AG04449 (cell line): Measurements from ENCODE around the gene DIAPH3.
"Not testable (repeated sequence)": the region's sequence is repeated elsewhere in the genome, so short reads cannot be mapped to it uniquely, and the experiment has no call there.

ENCODE experiments used
- CTCF ChIA-PET: fragments of 350-600 bp; formaldehyde crosslinking; extraction: SDS; loops from one replicate; lab custom pipeline; 2021; ENCODE audit warnings: antibody characterized with exemption; lab: Yijun Ruan, JAX
- POLR2A ChIA-PET: fragments of 400-600, 350-600 bp; formaldehyde crosslinking; extraction: SDS; loops from one replicate; lab custom pipeline; 2020; ENCODE audit warnings: antibody characterized with exemption, inconsistent platforms; lab: Yijun Ruan, JAX
- DNase-seq: peaks from one replicate; pipeline ENCODE4 v3.0.0-alpha.2; 2010; ENCODE audit warnings: low read depth, low spot score
- H3K4me3 ChIP-seq: 2 replicates; pipeline ENCODE4 v1.5.1; 2011; ENCODE audit warnings: low read depth, mild to moderate bottlenecking, control low read depth, low read length
- TF ChIP-seq, protein P1 (sequence below): IDR thresholded peaks from one replicate; pipeline ENCODE4 v1.5.1; 2011; ENCODE audit warnings: mild to moderate bottlenecking, moderate library complexity, low read length, control low read depth, inconsistent platforms; ENCODE audit not compliant: insufficient read depth; ENCODE audit errors: missing control alignments

Gene DIAPH3

DNA sequence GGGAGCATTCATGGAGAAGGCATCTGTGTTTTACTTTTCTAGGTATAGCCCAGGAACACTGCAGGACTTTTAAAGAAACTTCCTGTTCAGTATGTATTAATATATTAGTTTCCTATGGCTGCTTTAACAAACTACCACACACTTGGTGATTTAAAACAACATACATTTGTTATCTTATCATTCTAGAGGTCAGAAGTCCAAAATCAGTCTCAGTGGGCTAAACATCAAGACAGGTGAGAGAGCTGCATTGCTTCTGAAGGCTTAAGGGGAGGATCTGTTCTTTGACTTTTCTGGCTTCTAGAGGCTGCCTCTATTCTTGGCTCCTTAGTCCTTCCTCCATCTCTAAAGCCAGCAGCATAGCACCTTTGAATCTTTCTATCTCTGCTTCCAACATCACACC, 37.6 kb upstream of the DIAPH3 start:
- POLR2A ChIA-PET: no interaction called here
- TF ChIP-seq, protein P1, sequence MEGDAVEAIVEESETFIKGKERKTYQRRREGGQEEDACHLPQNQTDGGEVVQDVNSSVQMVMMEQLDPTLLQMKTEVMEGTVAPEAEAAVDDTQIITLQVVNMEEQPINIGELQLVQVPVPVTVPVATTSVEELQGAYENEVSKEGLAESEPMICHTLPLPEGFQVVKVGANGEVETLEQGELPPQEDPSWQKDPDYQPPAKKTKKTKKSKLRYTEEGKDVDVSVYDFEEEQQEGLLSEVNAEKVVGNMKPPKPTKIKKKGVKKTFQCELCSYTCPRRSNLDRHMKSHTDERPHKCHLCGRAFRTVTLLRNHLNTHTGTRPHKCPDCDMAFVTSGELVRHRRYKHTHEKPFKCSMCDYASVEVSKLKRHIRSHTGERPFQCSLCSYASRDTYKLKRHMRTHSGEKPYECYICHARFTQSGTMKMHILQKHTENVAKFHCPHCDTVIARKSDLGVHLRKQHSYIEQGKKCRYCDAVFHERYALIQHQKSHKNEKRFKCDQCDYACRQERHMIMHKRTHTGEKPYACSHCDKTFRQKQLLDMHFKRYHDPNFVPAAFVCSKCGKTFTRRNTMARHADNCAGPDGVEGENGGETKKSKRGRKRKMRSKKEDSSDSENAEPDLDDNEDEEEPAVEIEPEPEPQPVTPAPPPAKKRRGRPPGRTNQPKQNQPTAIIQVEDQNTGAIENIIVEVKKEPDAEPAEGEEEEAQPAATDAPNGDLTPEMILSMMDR: no peak
- no peak for DNase-seq
- H3K4me3 ChIP-seq: no peak overlapping the region
- CTCF ChIA-PET: no interaction called here

DNA sequence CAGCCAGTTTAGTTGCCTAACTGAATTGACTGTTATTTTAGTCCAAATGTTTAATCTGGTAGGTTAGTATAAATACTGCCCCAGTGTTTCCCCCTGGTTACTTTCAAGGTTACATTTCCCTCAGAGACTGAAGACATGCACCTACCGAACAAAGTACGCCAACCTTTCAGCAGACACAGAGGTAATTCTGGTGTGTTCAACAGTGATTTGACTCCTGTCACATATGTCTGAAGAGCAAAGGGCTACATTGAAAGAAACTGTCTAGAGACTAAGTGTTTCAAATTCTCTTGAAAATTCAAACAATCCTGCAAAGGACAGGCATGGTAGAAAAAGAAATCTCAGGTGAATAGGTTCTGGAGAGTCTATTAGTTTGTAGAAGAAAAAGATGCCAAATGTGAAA, 32.2 kb upstream of the DIAPH3 start:
- not testable (repeated sequence) for DNase-seq

DNA sequence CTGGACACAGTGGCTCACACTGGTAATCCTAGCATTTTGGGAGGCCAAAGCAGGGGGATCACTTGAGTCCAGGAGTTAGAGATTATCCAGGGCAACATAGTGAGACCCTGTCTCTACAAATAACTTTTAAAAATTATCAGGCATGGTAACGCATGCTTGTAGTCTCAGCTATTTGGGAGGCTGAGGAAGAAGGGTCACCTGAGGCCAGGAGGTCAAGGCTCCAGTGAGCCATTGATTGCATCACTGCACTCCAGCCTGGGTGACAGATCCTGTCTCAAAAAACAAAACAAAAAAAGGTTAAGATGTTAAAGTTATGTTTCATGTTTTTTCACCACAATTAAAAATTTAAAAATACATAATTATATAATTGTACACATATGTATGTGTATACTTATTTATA, 19.2 kb upstream of the DIAPH3 start:
- TF ChIP-seq, protein P1: no peak
- POLR2A ChIA-PET: no interaction called here
- H3K4me3 ChIP-seq: no peak overlapping the region
- no peak for DNase-seq
- CTCF ChIA-PET: no interaction called here

More for the DNA sequence above, 32.2 kb upstream of the DIAPH3 start:
- H3K4me3 ChIP-seq, POLR2A ChIA-PET, CTCF ChIA-PET: not testable (repeated sequence)

DNA sequence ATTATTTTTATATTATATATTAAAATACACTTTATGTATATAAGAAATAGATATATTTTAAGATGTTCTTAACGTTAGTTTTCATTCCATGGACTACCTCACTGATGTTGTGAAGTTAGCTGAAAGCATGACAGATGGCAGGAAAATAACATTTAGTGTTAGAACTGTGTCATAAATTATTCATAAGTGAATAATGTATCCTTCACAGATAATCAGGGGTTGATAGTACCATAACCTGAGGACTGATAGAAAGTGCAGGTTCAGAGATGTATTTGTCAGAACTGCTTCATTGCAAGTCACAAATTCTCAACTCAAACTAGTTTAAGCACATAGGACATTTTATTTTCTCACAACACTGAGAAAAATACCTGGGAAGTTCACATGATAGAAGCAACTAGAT, 14.6 kb upstream of the DIAPH3 start:
- no peak for DNase-seq
- TF ChIP-seq, protein P1: no peak
- H3K4me3 ChIP-seq: no peak overlapping the region
- ChIA-PET POLR2A (no interaction called here), CTCF (no interaction called here)

DNA sequence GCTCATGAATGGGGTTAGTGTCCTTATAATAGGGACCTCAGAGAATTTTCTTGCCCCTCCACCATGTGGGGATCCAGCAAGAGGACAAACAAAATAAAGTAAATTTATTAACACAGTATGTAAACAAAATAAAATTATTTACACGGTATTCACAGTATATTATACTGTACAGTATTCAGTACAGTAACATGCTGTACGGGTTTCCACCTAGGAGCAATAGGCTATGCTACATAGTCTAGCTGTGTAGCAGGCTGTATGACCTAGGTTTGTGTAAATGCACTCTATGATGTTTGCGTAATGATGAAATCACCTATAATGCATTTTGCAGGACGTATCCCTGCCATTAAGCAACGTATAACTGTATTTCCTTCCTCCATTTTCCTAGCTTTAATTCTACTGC, 11.8 kb upstream of the DIAPH3 start:
- POLR2A ChIA-PET: no interaction called here
- DNase-seq: no peak
- TF ChIP-seq, protein P1: no peak
- no peak overlapping the region for H3K4me3 ChIP-seq
- CTCF ChIA-PET: no interaction called here

DNA sequence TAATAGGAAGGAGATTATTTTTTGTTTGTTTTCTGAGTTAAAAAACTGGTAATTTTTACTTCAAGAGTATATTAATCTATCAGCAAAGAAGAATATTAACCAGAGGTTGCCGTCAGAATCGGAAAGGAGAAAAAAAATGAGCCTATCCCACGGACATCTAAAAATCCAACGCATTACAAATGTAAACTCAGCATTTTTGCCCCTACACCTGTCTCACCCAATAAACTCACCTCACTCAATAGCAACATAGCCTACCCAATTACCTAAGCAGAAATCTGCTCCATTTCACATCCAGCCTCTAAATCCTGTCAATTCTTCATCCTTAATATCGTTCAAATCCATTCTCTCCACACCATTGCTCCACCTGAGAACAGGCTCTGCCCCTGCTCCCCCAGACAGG, 10.4 kb upstream of the DIAPH3 start:
- POLR2A ChIA-PET: no interaction called here
- no peak overlapping the region for H3K4me3 ChIP-seq
- TF ChIP-seq, protein P1: no peak
- CTCF ChIA-PET: no interaction called here
- DNase-seq: no peak

DNA sequence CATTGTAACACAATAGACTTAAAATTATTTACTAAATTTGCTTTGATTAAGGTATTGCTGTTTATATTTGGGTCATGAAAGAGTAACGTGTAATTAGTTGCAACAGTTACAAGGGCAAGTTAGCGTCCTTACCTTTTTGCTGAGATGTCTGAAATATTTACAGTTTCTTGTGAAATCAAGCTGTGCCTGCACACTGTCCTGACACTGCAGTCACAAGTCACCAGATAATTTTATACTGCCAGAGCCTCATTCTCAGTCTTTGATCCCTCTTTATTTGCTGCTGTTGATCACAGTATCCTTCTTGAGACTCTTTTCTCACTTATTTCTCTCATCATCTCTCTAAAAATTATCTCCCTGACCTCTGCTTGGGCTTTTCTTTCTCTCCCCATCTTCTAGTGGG, 8.4 kb upstream of the DIAPH3 start:
- TF ChIP-seq, protein P1: no peak
- CTCF ChIA-PET: no interaction called here
- no peak overlapping the region for H3K4me3 ChIP-seq
- POLR2A ChIA-PET: no interaction called here
- no peak for DNase-seq
